DOHH2 (cell line): ENCODE results near the gene CCSER2.
"Not testable (repeated sequence)": the region's sequence is repeated elsewhere in the genome, so short reads cannot be mapped to it uniquely, and the experiment has no call there.

Experiments
- H3F3A ChIP-seq: fragments of 200-600 bp; sonication (generic), shearing (Covaris generic); 2 replicates; pipeline ENCODE4 v1.6.0; 2016; ENCODE audit warnings: antibody characterized with exemption, mild to moderate bottlenecking; ENCODE audit not compliant: control insufficient read depth, insufficient read depth
- H3K27ac ChIP-seq: fragments of 200-600 bp; sonication (generic); 2 replicates; pipeline ENCODE4 v1.5.1; 2014; ENCODE audit warnings: low read depth, mild to moderate bottlenecking, low read length, moderate library complexity
- H3K27me3 ChIP-seq: fragments of 200-600 bp; sonication (generic); 2 replicates; pipeline ENCODE4 v1.6.1; 2014; ENCODE audit warnings: mild to moderate bottlenecking, low read length, mixed read lengths; ENCODE audit not compliant: control insufficient read depth
- H3K36me3 ChIP-seq: fragments of 200-600 bp; sonication (generic); 2 replicates; pipeline ENCODE4 v1.6.1; 2014; ENCODE audit warnings: mild to moderate bottlenecking, low read length, moderate library complexity, mixed read lengths; ENCODE audit not compliant: control insufficient read depth
- H3K4me1 ChIP-seq: fragments of 200-600 bp; sonication (generic); 2 replicates; pipeline ENCODE4 v1.6.1; 2014; ENCODE audit warnings: mild to moderate bottlenecking, low read length, mixed read lengths; ENCODE audit not compliant: control insufficient read depth
- H3K4me2 ChIP-seq: fragments of 200-600 bp; sonication (generic); 2 replicates; pipeline ENCODE4 v1.6.0; 2014; ENCODE audit warnings: mild to moderate bottlenecking, low read length, moderate library complexity
- H3K4me3 ChIP-seq: fragments of 200-600 bp; sonication (generic); 2 replicates; pipeline ENCODE4 v1.5.1; 2014; ENCODE audit warnings: mild to moderate bottlenecking, low read length, mixed read lengths
- H3K79me2 ChIP-seq: fragments of 200-600 bp; sonication (generic); 2 replicates; pipeline ENCODE4 v1.6.1; 2014; ENCODE audit warnings: mild to moderate bottlenecking, low read length, mixed read lengths; ENCODE audit not compliant: control insufficient read depth
- H3K9me2 ChIP-seq: fragments of 200-600 bp; sonication (generic); replicated peaks from 2 replicates; pipeline ENCODE4 v1.6.1; 2014; ENCODE audit warnings: mild to moderate bottlenecking, low read length, mixed read lengths; ENCODE audit not compliant: control insufficient read depth
- H3K9me3 ChIP-seq: fragments of 200-600 bp; sonication (generic); 2 replicates; pipeline ENCODE4 v1.6.1; 2014; ENCODE audit warnings: antibody characterized with exemption, low read length, mixed read lengths; ENCODE audit not compliant: control insufficient read depth, insufficient read depth
- H4K20me1 ChIP-seq: fragments of 200-600 bp; sonication (generic); 2 replicates; pipeline ENCODE4 v1.6.0; 2014; ENCODE audit warnings: low read depth, mild to moderate bottlenecking, antibody characterized with exemption, low read length, moderate library complexity; ENCODE audit not compliant: control insufficient read depth, insufficient read depth
- CTCF ChIP-seq: fragments of 200-600 bp; sonication (generic); IDR thresholded peaks from one replicate; pipeline ENCODE4 v1.5.1; 2014; ENCODE audit warnings: antibody characterized with exemption, mild to moderate bottlenecking, low read depth, low read length; ENCODE audit not compliant: poor library complexity, severe bottlenecking
- EZH2phosphoT487 ChIP-seq: fragments of 200-600 bp; sonication (generic); IDR thresholded peaks from 2 replicates; pipeline ENCODE4 v1.6.1; 2017; ENCODE audit warnings: borderline replicate concordance, mild to moderate bottlenecking, antibody characterized with exemption, low read length, moderate library complexity, mixed read lengths

The CCSER2 gene

GRCh38 chr10:84524435-84524834 is 196.0 kb downstream of the CCSER2 start:
- Histone ChIP-seq H3K9me3 (no peaks in the 10 kb centered on the region), H3K4me1 (no peaks in the 10 kb centered on the region), H4K20me1 (no peaks in the 10 kb centered on the region), H3F3A (no peaks in the 10 kb centered on the region), H3K9me2 (no peaks in the 10 kb centered on the region), H3K79me2 (no peaks in the 10 kb centered on the region), H3K27me3 (no peaks in the 10 kb centered on the region), H3K36me3 (no peaks in the 10 kb centered on the region), H3K4me2 (no peak overlapping the region), H3K27ac (no peak overlapping the region), H3K4me3 (no peak overlapping the region)
- TF ChIP-seq CTCF (no peak), EZH2phosphoT487 (no peak)

- Histone ChIP-seq H3K4me2 (no peak overlapping the region), H3F3A (no peaks in the 10 kb centered on the region), H3K4me3 (no peak overlapping the region), H3K79me2 (no peaks in the 10 kb centered on the region), H3K9me2 (no peaks in the 10 kb centered on the region), H3K4me1 (no peaks in the 10 kb centered on the region), H3K36me3 (no peaks in the 10 kb centered on the region), H4K20me1 (no peaks in the 10 kb centered on the region), H3K9me3 (no peaks in the 10 kb centered on the region), H3K27ac (no peak overlapping the region), H3K27me3 (no peaks in the 10 kb centered on the region)
- TF ChIP-seq EZH2phosphoT487 = no peak
- TF ChIP-seq CTCF = no peak
Observed at GRCh38 chr10:84525120-84525806, 196.9 kb downstream of the CCSER2 start.

- not testable (repeated sequence) for H3K36me3 ChIP-seq, H3K27ac ChIP-seq, H3F3A ChIP-seq, H3K9me2 ChIP-seq, H4K20me1 ChIP-seq, H3K4me2 ChIP-seq, H3K4me1 ChIP-seq, H3K9me3 ChIP-seq, H3K4me3 ChIP-seq, H3K79me2 ChIP-seq, H3K27me3 ChIP-seq
Observed at GRCh38 chr10:84525807-84526182, 197.4 kb downstream of the CCSER2 start.

- H3F3A ChIP-seq, H3K27ac ChIP-seq, H3K79me2 ChIP-seq, H4K20me1 ChIP-seq, H3K4me1 ChIP-seq, H3K4me3 ChIP-seq, H3K9me2 ChIP-seq, H3K36me3 ChIP-seq, H3K9me3 ChIP-seq, H3K27me3 ChIP-seq, H3K4me2 ChIP-seq: not testable (repeated sequence)
Observed at GRCh38 chr10:84527386-84527785, 199.0 kb downstream of the CCSER2 start.

GRCh38 chr10:84528526-84528925 is 200.1 kb downstream of the CCSER2 start:
- H3F3A ChIP-seq, H3K4me2 ChIP-seq, H3K9me2 ChIP-seq: not testable (repeated sequence)

More at GRCh38 chr10:84528526-84528925, 200.1 kb downstream of the CCSER2 start:
- not testable (repeated sequence) for H3K9me3 ChIP-seq, H3K36me3 ChIP-seq, H3K4me1 ChIP-seq, H3K79me2 ChIP-seq, H3K27ac ChIP-seq, H3K4me3 ChIP-seq, H4K20me1 ChIP-seq, H3K27me3 ChIP-seq
